CD4-positive, alpha-beta T cell treated with Interleukin-4 for 1 hour (primary cell): ENCODE measurements around the gene OR2T2.
A peak's percentile ranks its signal among the peaks of the same experiment; 100 is the strongest.
"Not testable (repeated sequence)": the region's sequence is repeated elsewhere in the genome, so short reads cannot be mapped to it uniquely, and the experiment has no call there.

Experiments used
- DNase-seq, 2 donors: peaks; one replicate each; pipeline ENCODE4 v3.0.0-alpha.2; 2020 to 2022

Gene OR2T2, protein sequence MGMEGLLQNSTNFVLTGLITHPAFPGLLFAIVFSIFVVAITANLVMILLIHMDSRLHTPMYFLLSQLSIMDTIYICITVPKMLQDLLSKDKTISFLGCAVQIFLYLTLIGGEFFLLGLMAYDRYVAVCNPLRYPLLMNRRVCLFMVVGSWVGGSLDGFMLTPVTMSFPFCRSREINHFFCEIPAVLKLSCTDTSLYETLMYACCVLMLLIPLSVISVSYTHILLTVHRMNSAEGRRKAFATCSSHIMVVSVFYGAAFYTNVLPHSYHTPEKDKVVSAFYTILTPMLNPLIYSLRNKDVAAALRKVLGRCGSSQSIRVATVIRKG

GRCh38 chr1:248445399-248445798 lies at the start of gene OR2T2:
TSS of gene OR2T2 (plus strand) at chr1:248445637. CDS start at chr1:248452798, 7,161 bp downstream.
- not testable (repeated sequence) for DNase-seq

- DNase-seq, result no peak
Observed at GRCh38 chr1:248402748-248403147, 42.7 kb upstream of the OR2T2 start, which contains the start of gene OR2T1. TSS of gene OR2T1 (plus strand) at chr1:248403048. CDS start at chr1:248406148, 3,100 bp downstream.

- DNase-seq, result peak in 1 of 2 donors; percentile 2
Observed at GRCh38 chr1:248404024-248404423, 41.4 kb upstream of the OR2T2 start.

DNA sequence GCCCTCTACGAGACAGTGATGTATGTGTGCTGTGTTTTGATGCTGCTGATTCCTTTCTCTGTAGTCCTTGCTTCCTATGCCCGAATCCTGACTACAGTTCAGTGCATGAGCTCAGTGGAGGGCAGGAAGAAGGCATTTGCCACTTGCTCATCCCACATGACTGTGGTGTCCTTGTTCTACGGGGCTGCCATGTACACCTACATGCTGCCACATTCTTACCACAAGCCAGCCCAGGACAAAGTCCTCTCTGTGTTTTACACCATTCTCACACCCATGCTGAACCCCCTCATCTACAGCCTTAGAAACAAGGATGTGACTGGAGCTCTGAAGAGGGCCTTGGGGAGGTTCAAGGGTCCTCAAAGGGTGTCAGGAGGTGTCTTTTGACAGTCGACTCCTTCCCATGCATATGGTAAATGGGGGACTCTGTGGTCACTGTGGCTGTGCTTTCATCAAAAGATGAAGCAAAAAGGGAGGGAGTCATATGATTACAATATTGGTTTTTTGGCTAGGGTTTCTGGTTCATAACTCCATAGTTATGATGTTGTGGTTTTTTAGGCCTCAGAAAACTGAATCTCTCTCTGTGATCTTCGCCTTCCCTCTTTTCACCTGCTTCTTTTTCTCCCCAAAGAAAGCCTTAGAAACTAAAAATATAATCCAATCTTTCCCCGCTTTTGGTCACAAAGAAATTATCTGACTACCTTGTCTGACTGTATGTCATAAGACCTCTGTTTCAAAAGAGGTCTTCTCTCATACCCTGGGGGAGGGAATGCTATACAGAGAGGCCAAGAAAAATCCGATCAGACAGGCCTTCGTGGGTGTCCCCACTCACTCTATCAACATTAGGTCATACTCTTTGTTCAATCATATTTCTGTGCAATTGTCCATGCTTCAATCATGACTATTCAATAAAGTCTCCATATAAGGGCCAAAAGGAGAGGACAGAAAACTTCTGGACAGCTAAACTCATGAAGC lies 38.4 kb upstream of the OR2T2 start:
- no peak for DNase-seq

- no peak for DNase-seq
Observed at GRCh38 chr1:248416226-248416625, 29.2 kb upstream of the OR2T2 start.

- no peak for DNase-seq
Observed at GRCh38 chr1:248417854-248418253, 27.6 kb upstream of the OR2T2 start.

GRCh38 chr1:248421384-248421783 lies 24.1 kb upstream of the OR2T2 start:
- no peak for DNase-seq

DNA sequence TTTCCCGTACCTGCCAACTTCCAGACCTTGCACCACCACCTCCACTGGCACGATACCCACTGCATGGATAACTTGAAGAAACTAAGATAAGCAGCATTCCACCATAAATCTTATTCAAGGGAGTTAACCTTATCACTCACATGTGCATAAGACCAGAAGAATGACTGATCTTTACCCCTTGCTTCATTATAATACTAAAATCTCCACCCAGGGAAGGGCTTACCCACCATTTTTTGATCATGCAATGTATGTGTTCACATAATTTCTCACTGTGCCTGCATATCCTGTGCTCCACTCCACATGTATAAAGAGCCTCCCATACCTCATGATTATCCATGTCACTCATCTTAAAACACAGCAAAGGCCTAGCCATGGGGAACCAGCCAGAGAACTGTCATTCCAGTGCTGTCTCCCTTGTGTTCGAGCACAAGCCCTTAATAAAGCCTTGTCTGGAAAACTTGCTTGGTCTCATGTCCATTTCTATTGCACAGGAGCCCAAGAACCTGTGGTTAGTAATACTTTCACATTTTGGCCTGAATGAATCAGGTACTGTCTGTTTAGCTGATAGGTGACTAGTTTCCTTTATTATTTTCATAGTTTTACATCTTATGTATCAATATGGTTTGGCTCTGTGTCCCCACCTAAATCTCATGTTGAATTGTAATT lies 17.8 kb upstream of the OR2T2 start:
- DNase-seq, result not testable (repeated sequence)

DNA sequence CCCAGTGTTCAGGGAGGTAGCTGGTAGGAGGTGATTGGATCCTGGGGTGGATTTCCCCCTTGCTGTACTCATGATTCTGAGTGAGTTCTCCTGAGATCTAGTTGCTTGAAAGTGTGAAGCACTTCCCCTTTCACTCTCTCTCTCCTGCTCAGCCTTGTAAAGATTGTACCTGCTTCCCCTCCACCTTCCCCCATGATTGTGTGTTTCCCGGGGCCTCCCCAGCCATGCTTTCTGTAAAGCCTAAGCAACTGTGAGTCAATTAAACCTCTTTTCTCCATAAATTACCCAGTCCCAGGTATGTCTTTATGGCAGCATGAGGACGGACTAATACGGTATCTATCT lies 17.3 kb upstream of the OR2T2 start:
- DNase-seq, result peak in 1 of 2 donors; percentile 11

DNA sequence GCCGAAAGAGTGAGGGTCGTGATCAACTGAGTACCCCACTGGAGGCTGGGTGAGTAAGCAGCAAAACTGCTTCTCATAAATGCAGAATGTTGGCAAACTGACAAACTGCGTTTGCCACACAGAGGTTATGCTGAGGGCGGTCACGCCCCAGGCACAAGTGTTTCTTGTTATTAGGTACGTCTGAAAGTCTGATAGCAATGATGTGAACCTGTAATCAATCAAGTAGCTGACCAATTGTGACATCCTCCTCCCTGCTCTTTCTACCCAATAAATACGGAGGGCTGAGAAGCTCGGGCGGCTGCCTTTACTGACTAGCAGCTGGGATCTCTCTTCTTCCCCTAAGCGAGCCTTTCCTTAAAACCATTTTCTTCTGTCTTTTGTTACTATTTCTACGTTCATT lies 13.8 kb upstream of the OR2T2 start:
- not testable (repeated sequence) for DNase-seq

- DNase-seq, result not testable (repeated sequence)
Observed at GRCh38 chr1:248432201-248432600, 13.2 kb upstream of the OR2T2 start.

GRCh38 chr1:248433811-248434415 lies 11.5 kb upstream of the OR2T2 start:
- DNase-seq, result not testable (repeated sequence)

- DNase-seq, result not testable (repeated sequence)
Observed at GRCh38 chr1:248434913-248435312, 10.5 kb upstream of the OR2T2 start.

DNA sequence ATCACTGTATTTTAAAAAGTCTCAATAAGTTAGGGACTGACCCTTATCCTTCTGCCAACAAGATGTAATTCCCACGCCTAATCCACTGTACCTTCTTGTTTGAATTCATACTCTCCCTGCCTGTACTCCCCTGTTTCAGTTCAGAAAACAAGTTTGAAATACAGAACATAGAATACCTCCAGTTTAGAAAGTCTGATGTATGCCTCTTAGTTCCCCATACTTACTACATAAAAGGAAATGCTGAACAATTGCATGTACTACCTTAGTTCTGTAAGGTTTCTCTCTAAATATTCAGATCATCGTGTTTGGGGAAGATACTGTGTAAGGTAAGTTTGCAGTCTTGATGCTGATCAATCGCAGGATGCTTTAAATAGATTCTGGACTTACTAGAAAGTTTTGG lies 9.1 kb upstream of the OR2T2 start:
- DNase-seq, result not testable (repeated sequence)

- DNase-seq, result not testable (repeated sequence)
Observed at GRCh38 chr1:248438668-248439067, 6.8 kb upstream of the OR2T2 start.

- DNase-seq, result not testable (repeated sequence)
Observed at GRCh38 chr1:248439283-248439682, 6.2 kb upstream of the OR2T2 start.

- not testable (repeated sequence) for DNase-seq
Observed at GRCh38 chr1:248442500-248443277, 2.7 kb upstream of the OR2T2 start.

DNA sequence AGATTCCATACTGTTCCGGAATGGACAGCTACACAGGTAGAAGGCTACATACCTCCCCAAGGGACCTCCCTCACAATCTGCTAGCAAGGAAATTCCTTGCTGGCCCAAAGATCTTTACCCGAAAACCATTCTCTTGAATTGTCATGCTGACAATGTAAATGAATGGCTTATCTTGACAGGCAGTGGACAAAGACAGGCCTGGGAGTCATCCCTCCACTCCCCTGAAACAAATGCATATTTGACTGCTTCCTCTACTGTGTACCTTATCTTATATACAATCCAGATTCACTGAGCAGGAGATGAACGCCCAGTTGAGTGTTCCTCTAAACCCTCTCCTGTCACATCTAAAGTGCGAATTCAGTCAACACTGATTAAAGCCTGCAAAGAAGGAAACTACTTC lies 834 bp upstream of the OR2T2 start:
- not testable (repeated sequence) for DNase-seq

- DNase-seq, result not testable (repeated sequence)
Observed at GRCh38 chr1:248448409-248449074, 3.1 kb downstream of the OR2T2 start.

- not testable (repeated sequence) for DNase-seq
Observed at GRCh38 chr1:248449821-248450465, 4.5 kb downstream of the OR2T2 start.
